DOHH2 (cell line): ENCODE measurements around the gene FAM217A.

Experiments
- EZH2phosphoT487 ChIP-seq: fragments of 200-600 bp; sonication (generic); IDR thresholded peaks from 2 replicates; pipeline ENCODE4 v1.6.1; 2017; ENCODE audit warnings: borderline replicate concordance, mild to moderate bottlenecking, antibody characterized with exemption, low read length, moderate library complexity, mixed read lengths
- TF ChIP-seq, protein P1 (sequence below): fragments of 200-600 bp; sonication (generic); IDR thresholded peaks from one replicate; pipeline ENCODE4 v1.5.1; 2014; ENCODE audit warnings: antibody characterized with exemption, mild to moderate bottlenecking, low read depth, low read length; ENCODE audit not compliant: poor library complexity, severe bottlenecking

DNA sequence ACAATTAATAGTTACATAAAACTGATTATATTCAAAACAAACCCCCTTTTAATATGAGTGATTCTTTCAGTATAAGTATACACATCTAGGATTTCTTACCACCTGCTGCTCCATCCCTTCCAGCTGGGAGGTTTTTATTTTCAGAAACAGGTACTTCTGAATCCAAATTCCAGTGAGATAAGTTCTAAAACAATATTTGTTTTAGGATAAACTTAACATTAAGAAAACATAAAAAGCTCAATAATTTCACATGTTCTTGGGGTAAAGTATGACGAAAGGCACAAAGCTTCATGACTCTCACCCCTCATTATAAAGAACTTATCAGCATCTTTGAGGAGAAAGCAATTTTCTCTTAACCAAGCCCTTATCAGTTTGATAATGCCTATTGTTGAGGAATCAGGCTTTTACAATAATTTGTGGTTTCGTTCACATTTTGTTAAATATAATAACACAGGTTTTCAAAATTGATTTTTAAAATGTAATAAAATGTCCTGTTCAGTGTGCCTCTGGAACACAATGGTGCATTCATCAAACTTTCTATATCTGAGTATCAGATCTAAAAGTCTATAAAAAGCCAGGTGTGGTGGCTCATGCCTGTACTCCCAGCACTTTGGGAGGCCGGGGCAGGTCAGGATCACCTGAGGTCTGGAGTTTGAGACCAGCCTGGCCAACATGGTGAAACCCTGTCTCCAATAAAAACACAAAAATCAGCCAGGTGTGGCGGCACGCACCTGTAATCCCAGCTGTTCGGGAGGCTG lies 4.3 kb downstream of the FAM217A start:
- TF ChIP-seq, protein P1, sequence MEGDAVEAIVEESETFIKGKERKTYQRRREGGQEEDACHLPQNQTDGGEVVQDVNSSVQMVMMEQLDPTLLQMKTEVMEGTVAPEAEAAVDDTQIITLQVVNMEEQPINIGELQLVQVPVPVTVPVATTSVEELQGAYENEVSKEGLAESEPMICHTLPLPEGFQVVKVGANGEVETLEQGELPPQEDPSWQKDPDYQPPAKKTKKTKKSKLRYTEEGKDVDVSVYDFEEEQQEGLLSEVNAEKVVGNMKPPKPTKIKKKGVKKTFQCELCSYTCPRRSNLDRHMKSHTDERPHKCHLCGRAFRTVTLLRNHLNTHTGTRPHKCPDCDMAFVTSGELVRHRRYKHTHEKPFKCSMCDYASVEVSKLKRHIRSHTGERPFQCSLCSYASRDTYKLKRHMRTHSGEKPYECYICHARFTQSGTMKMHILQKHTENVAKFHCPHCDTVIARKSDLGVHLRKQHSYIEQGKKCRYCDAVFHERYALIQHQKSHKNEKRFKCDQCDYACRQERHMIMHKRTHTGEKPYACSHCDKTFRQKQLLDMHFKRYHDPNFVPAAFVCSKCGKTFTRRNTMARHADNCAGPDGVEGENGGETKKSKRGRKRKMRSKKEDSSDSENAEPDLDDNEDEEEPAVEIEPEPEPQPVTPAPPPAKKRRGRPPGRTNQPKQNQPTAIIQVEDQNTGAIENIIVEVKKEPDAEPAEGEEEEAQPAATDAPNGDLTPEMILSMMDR = no peak
- no peak for TF ChIP-seq EZH2phosphoT487
